ENCODE data around the gene LRMDA.

The LRMDA gene

GRCh38 chr10:75506930-75507329, 75.5 kb downstream of the LRMDA start:
- H3K4me3 ChIP-seq (IDR thresholded peaks at IDR 0.05; ENCODE audit: insufficient read depth, low read depth, low read length) = no peak overlapping the region
- H3K4me1 ChIP-seq (ENCODE audit: low read depth, poor library complexity, severe bottlenecking) = peaks cover 20% of the 10 kb centered on the region
- H3K27ac ChIP-seq = no peak overlapping the region
- H3K9ac ChIP-seq = no peak overlapping the region
- H3K4me2 ChIP-seq = no peak overlapping the region
- H3K36me3 ChIP-seq (ENCODE audit: insufficient read depth) = no peaks in the 10 kb centered on the region
- H4K20me1 ChIP-seq (ENCODE audit: insufficient read depth) = no peaks in the 10 kb centered on the region
- H3K27me3 ChIP-seq (ENCODE audit: insufficient read depth, low read depth) = no peaks in the 10 kb centered on the region
- no peak overlapping the region for H2AFZ ChIP-seq (ENCODE audit: low read depth)
- TF ChIP-seq, protein P1, sequence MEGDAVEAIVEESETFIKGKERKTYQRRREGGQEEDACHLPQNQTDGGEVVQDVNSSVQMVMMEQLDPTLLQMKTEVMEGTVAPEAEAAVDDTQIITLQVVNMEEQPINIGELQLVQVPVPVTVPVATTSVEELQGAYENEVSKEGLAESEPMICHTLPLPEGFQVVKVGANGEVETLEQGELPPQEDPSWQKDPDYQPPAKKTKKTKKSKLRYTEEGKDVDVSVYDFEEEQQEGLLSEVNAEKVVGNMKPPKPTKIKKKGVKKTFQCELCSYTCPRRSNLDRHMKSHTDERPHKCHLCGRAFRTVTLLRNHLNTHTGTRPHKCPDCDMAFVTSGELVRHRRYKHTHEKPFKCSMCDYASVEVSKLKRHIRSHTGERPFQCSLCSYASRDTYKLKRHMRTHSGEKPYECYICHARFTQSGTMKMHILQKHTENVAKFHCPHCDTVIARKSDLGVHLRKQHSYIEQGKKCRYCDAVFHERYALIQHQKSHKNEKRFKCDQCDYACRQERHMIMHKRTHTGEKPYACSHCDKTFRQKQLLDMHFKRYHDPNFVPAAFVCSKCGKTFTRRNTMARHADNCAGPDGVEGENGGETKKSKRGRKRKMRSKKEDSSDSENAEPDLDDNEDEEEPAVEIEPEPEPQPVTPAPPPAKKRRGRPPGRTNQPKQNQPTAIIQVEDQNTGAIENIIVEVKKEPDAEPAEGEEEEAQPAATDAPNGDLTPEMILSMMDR (conservative IDR thresholded peaks at IDR 0.05; ENCODE audit: low read depth, low read length) = no peak
- H3K79me2 ChIP-seq (ENCODE audit: insufficient read depth, low read depth) = no peaks in the 10 kb centered on the region

DNA sequence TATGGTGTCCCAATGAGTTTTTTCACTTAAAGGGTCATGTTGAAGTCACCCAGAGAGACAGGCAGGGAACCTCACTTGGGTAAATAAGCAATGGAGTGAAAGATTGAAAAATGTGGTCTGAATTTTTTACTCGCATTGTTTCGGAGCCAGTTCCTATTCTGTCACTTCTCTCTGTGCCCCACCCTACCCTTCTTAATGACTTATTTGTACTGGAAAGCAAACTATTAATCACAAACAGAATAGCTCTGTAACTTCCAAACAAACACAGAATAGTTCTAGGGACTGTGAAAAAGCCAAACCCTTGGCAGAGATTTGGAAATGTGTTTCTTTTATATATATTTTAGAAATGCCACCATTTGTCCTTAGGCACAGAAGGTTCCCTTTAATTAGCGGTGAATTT, 76.0 kb downstream of the LRMDA start:
- H3K79me2 ChIP-seq (ENCODE audit: insufficient read depth, low read depth) = no peaks in the 10 kb centered on the region
- TF ChIP-seq, protein P1 (conservative IDR thresholded peaks at IDR 0.05; ENCODE audit: low read depth, low read length) = no peak
- H4K20me1 ChIP-seq (ENCODE audit: insufficient read depth) = no peaks in the 10 kb centered on the region
- no peak overlapping the region for H3K9ac ChIP-seq
- no peak overlapping the region for H3K4me2 ChIP-seq
- H3K36me3 ChIP-seq (ENCODE audit: insufficient read depth) = no peaks in the 10 kb centered on the region
- H3K4me1 ChIP-seq (ENCODE audit: low read depth, poor library complexity, severe bottlenecking) = peaks cover 20% of the 10 kb centered on the region
- no peak overlapping the region for H3K4me3 ChIP-seq (IDR thresholded peaks at IDR 0.05; ENCODE audit: insufficient read depth, low read depth, low read length)
- H2AFZ ChIP-seq (ENCODE audit: low read depth) = no peak overlapping the region
- no peaks in the 10 kb centered on the region for H3K27me3 ChIP-seq (ENCODE audit: insufficient read depth, low read depth)
- H3K27ac ChIP-seq = no peak overlapping the region

- Histone ChIP-seq H2AFZ (ENCODE audit: low read depth) (peak overlapping the region; percentile 82; the same call in 1 of the 2 replicates), H3K27me3 (ENCODE audit: insufficient read depth, low read depth) (no peaks in the 10 kb centered on the region), H4K20me1 (ENCODE audit: insufficient read depth) (no peaks in the 10 kb centered on the region), H3K4me1 (ENCODE audit: low read depth, poor library complexity, severe bottlenecking) (peaks cover 20% of the 10 kb centered on the region), H3K9ac (no peak overlapping the region), H3K27ac (peak overlapping the region; percentile 42; the same call in 1 of the 2 replicates), H3K4me2 (peak overlapping the region; percentile 41), H3K79me2 (ENCODE audit: insufficient read depth, low read depth) (no peaks in the 10 kb centered on the region), H3K4me3 (IDR thresholded peaks at IDR 0.05; ENCODE audit: insufficient read depth, low read depth, low read length) (no peak overlapping the region), H3K36me3 (ENCODE audit: insufficient read depth) (no peaks in the 10 kb centered on the region)
- TF ChIP-seq, protein P1 (conservative IDR thresholded peaks at IDR 0.05; ENCODE audit: low read depth, low read length) = no peak
Measured at GRCh38 chr10:75508239-75508813, 76.9 kb downstream of the LRMDA start.

GRCh38 chr10:75508814-75509306, 77.4 kb downstream of the LRMDA start:
- H4K20me1 ChIP-seq (ENCODE audit: insufficient read depth) = no peaks in the 10 kb centered on the region
- peak overlapping the region; percentile 41 for H3K4me2 ChIP-seq
- no peak overlapping the region for H3K9ac ChIP-seq
- H3K27ac ChIP-seq = peak overlapping the region; percentile 42; the same call in 1 of the 2 replicates
- peaks cover 20% of the 10 kb centered on the region for H3K4me1 ChIP-seq (ENCODE audit: low read depth, poor library complexity, severe bottlenecking)
- H3K27me3 ChIP-seq (ENCODE audit: insufficient read depth, low read depth) = no peaks in the 10 kb centered on the region
- no peak overlapping the region for H3K4me3 ChIP-seq (IDR thresholded peaks at IDR 0.05; ENCODE audit: insufficient read depth, low read depth, low read length)
- no peaks in the 10 kb centered on the region for H3K79me2 ChIP-seq (ENCODE audit: insufficient read depth, low read depth)
- TF ChIP-seq, protein P1 (conservative IDR thresholded peaks at IDR 0.05; ENCODE audit: low read depth, low read length) = no peak
- H3K36me3 ChIP-seq (ENCODE audit: insufficient read depth) = no peaks in the 10 kb centered on the region
- H2AFZ ChIP-seq (ENCODE audit: low read depth) = peak overlapping the region; percentile 82
